K562 treated with DMSO at 1 percent for 48 hours (cell line): ENCODE data around the gene GSTO2. TPM values are rescaled to one million over a fixed set of nuclear protein-coding genes. Genes with fewer than 3 reads are reported as not detected.

Experiments
- total RNA-seq: library from RNA; unstranded; fragments of 300-600 nt; gene quantifications from 2 replicates; pipeline ENCODE4 v1.2.3, GENCODE V29; 2022; ENCODE audit warnings: low replicate concordance; ENCODE audit errors: extremely low read depth

Gene GSTO2
- total RNA-seq: not detected in 2 replicates

GRCh38 chr10:104268713-104269645, at the start of gene GSTO2:
GSTO2 (plus strand) TSS chr10:104269184; CDS start chr10:104274916, 5,732 bp downstream.

GRCh38 chr10:104231784-104232612, 37.0 kb upstream of the GSTO2 start, which contains the start of gene CFAP43:
CFAP43 (minus strand) TSS chr10:104232364; CDS start chr10:104232246, 118 bp downstream.

GRCh38 chr10:104254493-104255310, 14.3 kb upstream of the GSTO2 start, which contains the start of gene GSTO1:
GSTO1 (plus strand) TSS chr10:104254892; CDS start chr10:104254929, 37 bp downstream.

GRCh38 chr10:104337985-104338735, 69.2 kb downstream of the GSTO2 start, which contains the start of gene ITPRIP:
ITPRIP (minus strand) TSS chr10:104338465; CDS start chr10:104316051, 22,414 bp downstream.

GRCh38 chr10:104353325-104354048, 84.5 kb downstream of the GSTO2 start, which contains the start of gene CFAP58:
CFAP58 (plus strand) TSS chr10:104353833; CDS start chr10:104353898, 65 bp downstream.

Other genes starting within 250 kb of the GSTO2 start
- not detected in 2 replicates for gene COL17A1, start 183.3 kb upstream of the GSTO2 start, total RNA-seq
- gene SFR1, start 147.0 kb upstream of the GSTO2 start, total RNA-seq: not detected in 2 replicates
- gene CFAP43, start 36.8 kb upstream of the GSTO2 start, total RNA-seq: not detected in 2 replicates
- not detected in 2 replicates for gene GSTO1, start 14.3 kb upstream of the GSTO2 start, total RNA-seq
- gene ITPRIP, start 69.3 kb downstream of the GSTO2 start, total RNA-seq: not detected in 2 replicates
- not detected in 2 replicates for gene CFAP58, start 84.6 kb downstream of the GSTO2 start, total RNA-seq